ENCODE measurements around the gene AFF1.

The AFF1 gene

DNA sequence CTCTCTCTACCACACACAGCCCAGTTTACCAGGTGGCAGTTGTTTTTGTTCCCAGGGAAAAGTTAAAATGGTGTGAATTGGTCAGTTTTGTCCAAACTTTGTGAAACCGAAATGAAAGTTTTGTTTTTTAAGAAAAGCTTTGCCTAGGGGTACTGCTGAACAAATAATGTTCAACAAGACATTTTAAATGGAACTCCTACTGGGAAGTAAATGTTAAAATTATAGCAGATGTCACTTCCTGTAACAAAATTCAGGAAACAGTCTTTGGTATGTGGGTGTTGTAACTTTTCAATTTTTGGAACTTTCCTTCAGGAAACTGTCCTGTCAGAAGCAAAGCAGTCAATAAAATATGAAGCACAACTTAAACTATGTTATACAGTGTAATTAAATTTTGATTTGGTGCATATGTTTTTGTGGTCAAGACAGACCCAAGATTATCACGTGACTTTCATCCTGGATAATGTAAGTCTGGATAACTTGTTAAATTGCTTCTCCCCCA lies 79.5 kb downstream of the AFF1 start:
- Histone ChIP-seq H3K9me2 (replicated peaks; ENCODE audit: insufficient read depth, low read length) (no peaks in the 10 kb centered on the region), H3F3A (ENCODE audit: insufficient read depth, low read length) (peaks cover 9% of the 10 kb centered on the region), H3K9me3 (replicated peaks; ENCODE audit: insufficient read depth, low read length) (no peaks in the 10 kb centered on the region), H3K27me3 (replicated peaks; ENCODE audit: insufficient read depth, low read length) (no peaks in the 10 kb centered on the region), H3K27ac (ENCODE audit: low read length) (peak overlapping the region; percentile 15; the same call in 1 of the 2 replicates), H3K4me3 (ENCODE audit: low read length) (no peak overlapping the region), H3K4me1 (ENCODE audit: low read length) (peaks cover 51% of the 10 kb centered on the region), H3K4me2 (ENCODE audit: low read depth, low read length) (peak overlapping the region; percentile 30; the same call in 1 of the 2 replicates), H3K9ac (ENCODE audit: low read length) (no peak overlapping the region), H3K36me3 (replicated peaks; ENCODE audit: insufficient read depth, low read length) (no peaks in the 10 kb centered on the region), H2AFZ (ENCODE audit: low read length) (no peak overlapping the region), H4K20me1 (ENCODE audit: insufficient read depth, low read length) (peaks cover 72% of the 10 kb centered on the region), H3K79me2 (ENCODE audit: low read length) (peaks cover 100% of the 10 kb centered on the region)
- DNase-seq = no peak
- no peak for TF ChIP-seq EZH2phosphoT487 (IDR thresholded peaks at IDR 0.05; ENCODE audit: low read length)
- no peak for TF ChIP-seq EZH2 (optimal IDR thresholded peaks at IDR 0.05; ENCODE audit: low read depth, low read length)
- no peak for TF ChIP-seq CTCF (IDR thresholded peaks at IDR 0.05; ENCODE audit: low read length)

DNA sequence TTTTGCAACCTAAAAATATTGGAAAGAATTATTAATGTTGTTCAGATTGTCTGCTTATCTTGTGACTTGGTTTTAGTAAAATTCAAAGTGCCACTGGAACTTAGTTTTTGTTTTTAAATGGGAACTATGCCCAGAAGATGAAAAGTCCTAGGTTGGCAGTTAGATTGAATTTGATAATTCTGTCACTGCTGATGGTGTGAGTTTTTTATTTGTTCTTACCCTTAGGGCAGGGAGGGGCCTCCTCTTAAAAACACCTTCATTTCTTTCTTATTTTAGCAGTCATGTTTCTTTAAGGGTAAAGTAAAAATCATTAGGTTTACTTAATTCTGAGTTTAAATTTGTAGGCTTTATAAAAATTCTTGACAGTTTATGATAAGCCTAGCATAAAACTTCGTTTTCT lies 80.6 kb downstream of the AFF1 start:
- no peak for DNase-seq
- Histone ChIP-seq H3K27ac (ENCODE audit: low read length) (no peak overlapping the region), H3K36me3 (replicated peaks; ENCODE audit: insufficient read depth, low read length) (no peaks in the 10 kb centered on the region), H3K9me3 (replicated peaks; ENCODE audit: insufficient read depth, low read length) (no peaks in the 10 kb centered on the region), H3K4me3 (ENCODE audit: low read length) (no peak overlapping the region), H3K27me3 (replicated peaks; ENCODE audit: insufficient read depth, low read length) (no peaks in the 10 kb centered on the region), H3K79me2 (ENCODE audit: low read length) (peaks cover 100% of the 10 kb centered on the region), H3K4me2 (ENCODE audit: low read depth, low read length) (no peak overlapping the region), H2AFZ (ENCODE audit: low read length) (no peak overlapping the region), H3F3A (ENCODE audit: insufficient read depth, low read length) (peaks cover 7% of the 10 kb centered on the region), H3K9me2 (replicated peaks; ENCODE audit: insufficient read depth, low read length) (no peaks in the 10 kb centered on the region), H3K9ac (ENCODE audit: low read length) (no peak overlapping the region), H4K20me1 (ENCODE audit: insufficient read depth, low read length) (peaks cover 73% of the 10 kb centered on the region), H3K4me1 (ENCODE audit: low read length) (peaks cover 45% of the 10 kb centered on the region)
- no peak for TF ChIP-seq EZH2 (optimal IDR thresholded peaks at IDR 0.05; ENCODE audit: low read depth, low read length)
- no peak for TF ChIP-seq EZH2phosphoT487 (IDR thresholded peaks at IDR 0.05; ENCODE audit: low read length)
- no peak for TF ChIP-seq CTCF (IDR thresholded peaks at IDR 0.05; ENCODE audit: low read length)

DNA sequence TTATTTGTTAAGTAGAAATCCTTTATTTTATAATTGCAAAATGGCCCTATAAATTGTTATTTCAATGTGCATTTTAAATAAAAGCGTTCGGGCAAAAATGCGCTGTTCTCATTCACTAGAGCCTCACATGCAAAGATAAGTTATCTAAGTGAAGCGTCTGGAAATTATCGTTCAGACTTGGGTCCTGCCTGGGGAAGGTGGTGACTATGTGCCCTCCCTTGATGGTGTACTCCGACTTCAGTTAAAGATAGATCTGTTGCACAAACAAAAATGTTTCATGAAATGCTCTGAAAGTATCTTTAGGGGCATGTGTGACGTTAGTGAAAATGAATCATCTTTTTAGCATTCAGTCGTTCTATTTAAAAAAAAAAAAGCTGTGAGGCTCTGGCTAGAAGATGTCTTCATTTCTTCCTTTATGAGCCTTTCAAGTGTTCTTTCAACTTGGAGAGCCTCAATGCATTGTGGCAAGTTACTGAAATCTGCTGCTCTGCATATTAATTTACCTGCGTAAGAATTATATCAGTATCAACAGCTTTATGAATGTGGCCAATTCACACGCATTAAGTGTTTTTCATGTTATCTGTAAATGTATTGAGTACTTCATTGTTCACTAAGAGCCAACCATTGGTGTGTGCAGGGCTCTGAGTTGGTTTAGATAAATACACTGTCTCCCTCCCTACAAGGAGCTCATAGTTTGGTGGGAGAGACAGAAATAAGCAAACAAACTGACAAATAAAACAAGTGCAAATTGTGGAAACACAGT lies 83.0 kb downstream of the AFF1 start:
- H2AFZ ChIP-seq (ENCODE audit: low read length) = no peak overlapping the region
- H3F3A ChIP-seq (ENCODE audit: insufficient read depth, low read length) = peaks cover 7% of the 10 kb centered on the region
- peaks cover 100% of the 10 kb centered on the region for H3K79me2 ChIP-seq (ENCODE audit: low read length)
- no peaks in the 10 kb centered on the region for H3K36me3 ChIP-seq (replicated peaks; ENCODE audit: insufficient read depth, low read length)
- H3K9ac ChIP-seq (ENCODE audit: low read length) = no peak overlapping the region
- H3K4me2 ChIP-seq (ENCODE audit: low read depth, low read length) = no peak overlapping the region
- no peak overlapping the region for H3K4me3 ChIP-seq (ENCODE audit: low read length)
- no peaks in the 10 kb centered on the region for H3K9me3 ChIP-seq (replicated peaks; ENCODE audit: insufficient read depth, low read length)
- no peak for DNase-seq
- peaks cover 71% of the 10 kb centered on the region for H4K20me1 ChIP-seq (ENCODE audit: insufficient read depth, low read length)
- H3K4me1 ChIP-seq (ENCODE audit: low read length) = peaks cover 34% of the 10 kb centered on the region
- H3K27me3 ChIP-seq (replicated peaks; ENCODE audit: insufficient read depth, low read length) = no peaks in the 10 kb centered on the region
- no peak overlapping the region for H3K27ac ChIP-seq (ENCODE audit: low read length)
- H3K9me2 ChIP-seq (replicated peaks; ENCODE audit: insufficient read depth, low read length) = no peaks in the 10 kb centered on the region
- no peak for TF ChIP-seq CTCF (IDR thresholded peaks at IDR 0.05; ENCODE audit: low read length)
- no peak for TF ChIP-seq EZH2phosphoT487 (IDR thresholded peaks at IDR 0.05; ENCODE audit: low read length)
- TF ChIP-seq EZH2 (optimal IDR thresholded peaks at IDR 0.05; ENCODE audit: low read depth, low read length) = no peak
